Measurements from ENCODE around the gene SENP5.

The SENP5 gene

DNA sequence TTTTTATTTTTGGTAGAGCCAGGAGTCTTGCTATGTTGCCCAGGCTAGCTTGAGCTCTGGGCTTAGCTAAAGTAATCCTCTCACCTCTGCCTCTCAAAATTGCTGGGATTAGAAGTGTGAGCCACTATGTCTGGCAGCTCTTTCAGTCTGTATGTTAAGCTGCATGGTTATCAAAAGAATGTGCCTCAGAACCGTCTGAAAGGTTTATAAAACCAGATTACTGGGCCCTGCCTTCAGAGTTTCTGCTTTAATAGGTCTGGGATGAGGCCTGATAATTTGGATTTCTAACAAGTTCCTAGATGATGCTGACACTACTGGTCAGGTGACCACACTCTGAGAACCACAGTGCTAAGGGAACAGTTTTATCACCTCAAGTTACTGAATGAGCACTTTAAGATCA, 34.6 kb downstream of the SENP5 start:
- Mint-ChIP-seq H3K36me3 (ENCODE audit: low read depth) (peaks cover 52% of the 10 kb centered on the region), H3K27ac (no peak overlapping the region), H3K4me1 (no peaks in the 10 kb centered on the region), H3K9me3 (no peaks in the 10 kb centered on the region), H3K4me3 (no peak overlapping the region), H3K27me3 (ENCODE audit: low read depth, poor library complexity) (no peaks in the 10 kb centered on the region)
- TF ChIP-seq, protein P1, sequence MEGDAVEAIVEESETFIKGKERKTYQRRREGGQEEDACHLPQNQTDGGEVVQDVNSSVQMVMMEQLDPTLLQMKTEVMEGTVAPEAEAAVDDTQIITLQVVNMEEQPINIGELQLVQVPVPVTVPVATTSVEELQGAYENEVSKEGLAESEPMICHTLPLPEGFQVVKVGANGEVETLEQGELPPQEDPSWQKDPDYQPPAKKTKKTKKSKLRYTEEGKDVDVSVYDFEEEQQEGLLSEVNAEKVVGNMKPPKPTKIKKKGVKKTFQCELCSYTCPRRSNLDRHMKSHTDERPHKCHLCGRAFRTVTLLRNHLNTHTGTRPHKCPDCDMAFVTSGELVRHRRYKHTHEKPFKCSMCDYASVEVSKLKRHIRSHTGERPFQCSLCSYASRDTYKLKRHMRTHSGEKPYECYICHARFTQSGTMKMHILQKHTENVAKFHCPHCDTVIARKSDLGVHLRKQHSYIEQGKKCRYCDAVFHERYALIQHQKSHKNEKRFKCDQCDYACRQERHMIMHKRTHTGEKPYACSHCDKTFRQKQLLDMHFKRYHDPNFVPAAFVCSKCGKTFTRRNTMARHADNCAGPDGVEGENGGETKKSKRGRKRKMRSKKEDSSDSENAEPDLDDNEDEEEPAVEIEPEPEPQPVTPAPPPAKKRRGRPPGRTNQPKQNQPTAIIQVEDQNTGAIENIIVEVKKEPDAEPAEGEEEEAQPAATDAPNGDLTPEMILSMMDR (IDR thresholded peaks at IDR 0.05), result no peak
- DNase-seq, result no peak

DNA sequence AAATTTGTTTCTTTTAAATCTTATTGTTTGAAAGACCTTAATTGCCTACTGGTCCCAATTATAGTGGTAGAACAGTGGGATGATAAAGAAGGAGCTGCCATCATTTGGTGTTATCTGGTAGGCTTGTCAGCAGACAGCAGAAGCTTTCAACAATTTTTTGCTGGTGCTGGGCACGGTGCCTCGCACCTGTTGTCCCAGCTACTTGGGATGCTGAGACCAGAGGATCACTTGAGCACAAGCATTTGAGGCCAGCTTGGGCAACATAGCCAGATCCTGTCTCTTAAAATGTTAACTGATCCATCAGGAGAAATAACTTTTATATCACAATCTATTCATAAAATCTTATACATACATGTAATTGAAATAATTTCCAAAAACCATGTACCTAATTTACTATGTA, 36.0 kb downstream of the SENP5 start:
- H3K27me3 Mint-ChIP-seq (ENCODE audit: low read depth, poor library complexity), result no peaks in the 10 kb centered on the region
- no peak overlapping the region for H3K4me3 Mint-ChIP-seq
- peaks cover 65% of the 10 kb centered on the region for H3K36me3 Mint-ChIP-seq (ENCODE audit: low read depth)
- no peaks in the 10 kb centered on the region for H3K4me1 Mint-ChIP-seq
- DNase-seq, result no peak
- H3K27ac Mint-ChIP-seq, result no peak overlapping the region
- H3K9me3 Mint-ChIP-seq, result no peaks in the 10 kb centered on the region
- TF ChIP-seq, protein P1 (IDR thresholded peaks at IDR 0.05), result no peak

DNA sequence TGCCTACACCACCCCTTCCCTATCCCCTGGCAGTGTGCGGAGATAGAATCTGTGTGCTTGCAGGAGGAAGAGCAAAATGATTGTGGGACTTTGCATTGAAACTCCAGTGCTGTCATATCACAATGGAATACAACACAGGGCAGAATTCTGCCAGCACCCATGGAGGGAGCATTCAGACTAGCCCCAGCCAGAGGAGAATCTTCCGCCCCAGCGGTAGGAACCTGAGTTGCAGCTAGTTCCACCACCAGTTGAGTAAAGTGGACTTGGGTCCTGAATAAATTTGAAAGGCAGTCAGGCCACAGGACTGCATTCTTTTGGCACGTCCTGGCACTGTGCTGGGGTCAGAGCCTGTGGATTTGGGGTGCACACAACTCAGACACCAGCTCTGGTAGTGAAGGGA, 47.1 kb downstream of the SENP5 start:
- no peak overlapping the region for H3K4me3 Mint-ChIP-seq
- peaks cover 77% of the 10 kb centered on the region for H3K36me3 Mint-ChIP-seq (ENCODE audit: low read depth)
- no peaks in the 10 kb centered on the region for H3K4me1 Mint-ChIP-seq
- H3K27me3 Mint-ChIP-seq (ENCODE audit: low read depth, poor library complexity), result no peaks in the 10 kb centered on the region
- DNase-seq, result no peak
- no peak overlapping the region for H3K27ac Mint-ChIP-seq
- H3K9me3 Mint-ChIP-seq, result peaks cover 30% of the 10 kb centered on the region
- TF ChIP-seq, protein P1 (IDR thresholded peaks at IDR 0.05), result no peak

DNA sequence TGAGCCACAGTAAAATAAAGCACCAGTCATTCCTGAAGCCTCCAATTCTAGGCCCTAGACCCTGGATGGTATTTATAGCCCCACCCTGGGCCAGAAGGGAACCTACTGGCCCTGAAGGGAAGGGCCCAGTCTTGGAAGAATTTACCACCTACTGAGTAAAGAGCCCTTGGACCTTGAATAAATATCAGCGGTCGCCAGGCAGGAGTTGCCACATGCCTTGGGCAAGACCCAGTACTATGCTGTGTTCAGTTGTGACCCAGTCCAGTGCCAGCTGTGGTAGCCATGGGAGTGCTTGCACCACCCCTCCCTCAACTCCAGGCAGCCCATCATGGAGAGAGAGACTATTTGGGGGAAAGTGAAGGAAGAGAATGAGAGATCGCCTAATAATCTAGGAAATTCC, 47.7 kb downstream of the SENP5 start:
- Mint-ChIP-seq H3K27me3 (ENCODE audit: low read depth, poor library complexity) (no peaks in the 10 kb centered on the region), H3K4me3 (no peak overlapping the region), H3K36me3 (ENCODE audit: low read depth) (peaks cover 76% of the 10 kb centered on the region), H3K4me1 (no peaks in the 10 kb centered on the region), H3K27ac (no peak overlapping the region), H3K9me3 (peaks cover 29% of the 10 kb centered on the region)
- TF ChIP-seq, protein P1 (IDR thresholded peaks at IDR 0.05), result no peak
- no peak for DNase-seq

DNA sequence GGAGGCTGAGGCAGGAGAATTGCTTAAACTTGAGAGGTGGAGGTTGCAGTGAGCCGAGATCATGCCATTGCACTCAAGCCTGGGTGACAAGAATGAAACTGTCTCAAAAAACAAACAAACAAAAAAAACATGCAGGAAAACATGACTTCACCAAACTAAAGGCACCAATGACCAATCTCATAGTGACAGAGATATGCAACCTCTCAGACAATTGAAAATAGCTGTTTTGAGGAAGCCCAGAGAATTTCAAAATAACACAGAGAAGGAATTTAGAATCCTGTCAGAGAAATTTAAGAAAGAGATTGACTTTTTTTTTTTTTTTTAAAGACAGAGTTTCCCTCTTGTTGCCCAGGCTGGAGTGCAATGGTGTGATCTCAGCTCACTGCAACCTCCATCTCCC, 48.5 kb downstream of the SENP5 start:
- Mint-ChIP-seq H3K9me3 (peaks cover 29% of the 10 kb centered on the region), H3K36me3 (ENCODE audit: low read depth) (peaks cover 71% of the 10 kb centered on the region), H3K27ac (no peak overlapping the region), H3K4me1 (no peaks in the 10 kb centered on the region), H3K4me3 (no peak overlapping the region), H3K27me3 (ENCODE audit: low read depth, poor library complexity) (no peaks in the 10 kb centered on the region)
- TF ChIP-seq, protein P1 (IDR thresholded peaks at IDR 0.05), result no peak
- no peak for DNase-seq

DNA sequence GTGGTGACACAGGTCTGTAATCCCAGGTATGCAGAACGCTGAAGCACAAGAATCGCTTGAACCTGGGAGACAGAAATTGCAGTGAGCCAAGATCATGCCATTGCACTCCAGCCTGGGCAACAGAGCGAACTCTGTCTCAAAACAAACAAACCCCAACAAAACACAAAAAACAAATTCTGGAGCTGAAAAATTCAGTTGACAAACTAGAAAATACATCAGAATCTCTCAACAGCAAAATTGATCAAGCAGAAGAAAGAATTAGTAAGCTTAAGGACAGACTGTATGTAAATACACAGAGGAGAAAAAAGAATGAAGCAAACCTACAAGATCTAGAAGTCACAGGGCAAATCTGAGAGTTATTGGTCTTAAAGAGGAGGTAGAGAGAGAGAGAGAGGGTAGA, 49.3 kb downstream of the SENP5 start:
- no peak for DNase-seq
- Mint-ChIP-seq H3K36me3 (ENCODE audit: low read depth) (peaks cover 73% of the 10 kb centered on the region), H3K4me1 (no peaks in the 10 kb centered on the region), H3K4me3 (no peak overlapping the region), H3K9me3 (peaks cover 29% of the 10 kb centered on the region), H3K27me3 (ENCODE audit: low read depth, poor library complexity) (no peaks in the 10 kb centered on the region), H3K27ac (no peak overlapping the region)
- TF ChIP-seq, protein P1 (IDR thresholded peaks at IDR 0.05), result no peak
